Thyroid gland (tissue), 4 donors: ENCODE data around the gene VKORC1L1.
"Not testable (repeated sequence)": the region's sequence is repeated elsewhere in the genome, so short reads cannot be mapped to it uniquely, and the experiment has no call there.

Source experiments
- CTCF ChIP-seq, 6 experiments: fragments of 200-600 bp in 3 of 6; fragments of 450-650 bp in 3 of 6; sonication (generic) in 3 of 6; IDR thresholded peaks; one replicate each; pipeline ENCODE4 v1.5.1; 2016 to 2019; ENCODE audit warnings: antibody characterized with exemption in 6 of 6, mild to moderate bottlenecking in 2 of 6, inconsistent platforms in 1 of 6, moderate library complexity in 1 of 6
- POLR2A ChIP-seq, 2 donors: fragments of 450-650 bp; IDR thresholded peaks; one replicate each; pipeline ENCODE4 v1.6.1; 2017; ENCODE audit warnings: antibody characterized with exemption in 2 of 2, mild to moderate bottlenecking in 2 of 2, moderate library complexity in 1 of 2

- not testable (repeated sequence) for TF ChIP-seq CTCF, POLR2A (IDR thresholded peaks at IDR 0.05)
Observed at GRCh38 chr7:65994984-65995383, 122.1 kb downstream of the VKORC1L1 start.
